Breast epithelium (tissue), 4 donors: ENCODE data around the gene SLX4IP. TPM values are rescaled to one million over a fixed set of nuclear protein-coding genes. Genes with fewer than 3 reads are reported as not detected.

ENCODE experiments used
- DNase-seq, 2 donors: peaks; one replicate each; pipeline ENCODE4 v3.0.0-alpha.2; 2019; ENCODE audit warnings: low spot score in 2 of 2
- H3K27ac ChIP-seq, 2 donors: fragments of 200-600 bp; sonication (generic) in 1 of 2; one replicate each; pipeline ENCODE4 v1.5.1; 2016 to 2019; ENCODE audit warnings: mild to moderate bottlenecking in 1 of 2
- H3K27me3 ChIP-seq, 2 donors: fragments of 200-600 bp; sonication (generic) in 1 of 2; one replicate each; pipeline versions ENCODE4 v1.5.1 to v1.6.0; 2017 to 2019; ENCODE audit warnings: control low read depth in 1 of 2, mild to moderate bottlenecking in 1 of 2
- H3K36me3 ChIP-seq: fragments of 200-600 bp; one replicate; pipeline ENCODE4 v1.5.1; 2019
- H3K4me1 ChIP-seq, 2 donors: fragments of 200-600 bp; sonication (generic); one replicate each; pipeline ENCODE4 v1.5.1; 2016 to 2019; ENCODE audit warnings: control low read depth in 1 of 2
- H3K4me3 ChIP-seq, 3 donors: fragments of 200-600 bp; sonication (generic); 1 replicate in 2 of 3; 2 replicates in 1 of 3; pipeline ENCODE4 v1.5.1; 2016 to 2019; ENCODE audit warnings: mild to moderate bottlenecking in 3 of 3, moderate library complexity in 2 of 3
- H3K9me3 ChIP-seq, 2 donors: fragments of 200-600 bp; sonication (generic) in 1 of 2; one replicate each; pipeline ENCODE4 v1.5.1; 2016 to 2019; ENCODE audit warnings: control low read depth in 1 of 2
- POLR2A ChIP-seq: fragments of 450-650 bp; IDR thresholded peaks from one replicate; pipeline ENCODE4 v1.6.1; 2016; ENCODE audit warnings: antibody characterized with exemption, mild to moderate bottlenecking, moderate library complexity
- POLR2AphosphoS5 ChIP-seq, 3 donors: sonication (generic); formaldehyde crosslinking; IDR thresholded peaks; one replicate each; pipeline ENCODE4 v1.6.1; 2017; ENCODE audit warnings: antibody characterized with exemption in 3 of 3
- intact Hi-C: fragments of 100-400 bp; cut with DNase I; formaldehyde crosslinking; loops from one replicate; pipeline ENCODE4 v1.15.1; 2023; ENCODE audit warnings: low total_unique reads
- total RNA-seq, 3 donors: library from RNA; depleted of rRNA; stranded (reverse); fragments of >200 nt; gene quantifications; one replicate each; pipeline ENCODE4 v1.1.0, GENCODE V29; 2016
- TF ChIP-seq, protein P1 (sequence below), 3 donors: fragments of 450-650 bp; IDR thresholded peaks; one replicate each; pipeline ENCODE4 v1.5.1; 2016 to 2017; ENCODE audit warnings: antibody characterized with exemption in 3 of 3, mild to moderate bottlenecking in 3 of 3, moderate library complexity in 3 of 3

Gene SLX4IP
- total RNA-seq, 3 donors from 2014 or later, result 4.2 to 6.9 (median 5.9) TPM

DNA sequence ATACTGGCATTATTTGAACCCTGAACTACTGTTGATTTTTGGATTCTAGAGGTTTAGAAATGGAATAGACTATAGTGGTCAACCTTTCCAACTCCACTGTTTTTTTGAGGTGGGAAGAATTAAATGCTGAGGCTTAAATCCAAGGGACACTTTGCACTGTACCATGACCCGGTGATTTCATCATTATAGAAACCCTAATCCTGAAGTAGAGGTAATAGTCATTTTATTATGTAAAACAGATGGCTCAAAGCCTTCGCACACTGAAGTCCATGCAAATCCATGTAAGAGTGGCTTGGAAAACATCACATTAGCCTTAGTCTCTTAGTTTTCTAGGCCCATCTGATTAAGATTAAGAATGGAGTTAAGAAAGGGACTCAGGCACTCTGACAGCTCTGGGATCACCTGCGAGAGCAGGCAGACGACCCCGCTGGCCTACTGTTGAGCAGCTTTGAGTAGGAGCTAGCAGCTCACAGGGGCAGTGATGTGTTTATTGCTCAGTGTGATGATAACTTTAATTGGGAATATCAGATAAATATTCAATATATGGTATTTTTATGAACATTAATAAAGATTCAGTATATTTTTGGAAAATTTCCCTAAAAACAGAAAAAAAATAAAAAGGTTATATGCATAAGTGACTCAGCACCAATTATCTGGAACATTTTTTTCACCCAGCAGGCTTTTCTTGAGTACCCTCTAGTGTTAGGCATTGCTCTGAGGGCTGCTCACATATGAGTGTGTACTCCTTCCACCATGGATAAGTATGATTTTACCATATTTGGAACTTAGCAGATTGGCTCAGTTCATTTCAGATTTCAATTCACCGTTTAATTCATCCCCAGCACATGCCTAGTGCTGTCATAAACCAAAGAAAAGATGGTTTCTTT is 13.4 kb downstream of the SLX4IP start:
- TF ChIP-seq POLR2A (no peak), POLR2AphosphoS5 (IDR thresholded peaks at IDR 0.05) (no peak)
- TF ChIP-seq, protein P1, sequence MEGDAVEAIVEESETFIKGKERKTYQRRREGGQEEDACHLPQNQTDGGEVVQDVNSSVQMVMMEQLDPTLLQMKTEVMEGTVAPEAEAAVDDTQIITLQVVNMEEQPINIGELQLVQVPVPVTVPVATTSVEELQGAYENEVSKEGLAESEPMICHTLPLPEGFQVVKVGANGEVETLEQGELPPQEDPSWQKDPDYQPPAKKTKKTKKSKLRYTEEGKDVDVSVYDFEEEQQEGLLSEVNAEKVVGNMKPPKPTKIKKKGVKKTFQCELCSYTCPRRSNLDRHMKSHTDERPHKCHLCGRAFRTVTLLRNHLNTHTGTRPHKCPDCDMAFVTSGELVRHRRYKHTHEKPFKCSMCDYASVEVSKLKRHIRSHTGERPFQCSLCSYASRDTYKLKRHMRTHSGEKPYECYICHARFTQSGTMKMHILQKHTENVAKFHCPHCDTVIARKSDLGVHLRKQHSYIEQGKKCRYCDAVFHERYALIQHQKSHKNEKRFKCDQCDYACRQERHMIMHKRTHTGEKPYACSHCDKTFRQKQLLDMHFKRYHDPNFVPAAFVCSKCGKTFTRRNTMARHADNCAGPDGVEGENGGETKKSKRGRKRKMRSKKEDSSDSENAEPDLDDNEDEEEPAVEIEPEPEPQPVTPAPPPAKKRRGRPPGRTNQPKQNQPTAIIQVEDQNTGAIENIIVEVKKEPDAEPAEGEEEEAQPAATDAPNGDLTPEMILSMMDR (IDR thresholded peaks at IDR 0.05), result no peak
- no peaks in the 10 kb centered on the region for H3K4me1 ChIP-seq
- intact Hi-C loops, result no loop called here
- DNase-seq, result no peak
- H3K27ac ChIP-seq, result no peak overlapping the region
- H3K36me3 ChIP-seq, result no peaks in the 10 kb centered on the region
- H3K4me3 ChIP-seq, result no peak overlapping the region
- H3K27me3 ChIP-seq, result no peaks in the 10 kb centered on the region
- no peaks in the 10 kb centered on the region for H3K9me3 ChIP-seq

DNA sequence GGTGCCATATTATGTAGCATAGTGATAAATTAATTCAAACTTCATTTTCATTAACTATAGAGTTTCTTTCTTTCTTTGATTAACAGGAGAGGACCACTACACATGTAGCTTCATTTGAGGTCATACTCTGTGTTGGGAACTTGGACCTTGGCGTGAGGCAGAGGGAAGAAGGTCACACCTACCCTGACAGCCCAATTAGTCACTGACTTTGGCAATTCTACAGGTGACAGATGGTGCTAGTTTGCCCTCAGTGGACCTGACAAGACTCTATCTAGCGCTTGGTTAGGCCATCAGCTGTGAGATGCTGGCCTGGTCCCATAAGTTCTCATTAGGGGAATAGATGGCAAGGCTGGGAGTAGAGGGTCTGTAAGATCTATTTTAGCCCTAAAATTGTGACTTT is 14.2 kb downstream of the SLX4IP start:
- TF ChIP-seq, protein P1 (IDR thresholded peaks at IDR 0.05), result no peak
- TF ChIP-seq POLR2AphosphoS5 (IDR thresholded peaks at IDR 0.05) (no peak), POLR2A (no peak)
- Histone ChIP-seq H3K4me3 (no peak overlapping the region), H3K27me3 (no peaks in the 10 kb centered on the region), H3K9me3 (no peaks in the 10 kb centered on the region), H3K36me3 (no peaks in the 10 kb centered on the region), H3K4me1 (no peaks in the 10 kb centered on the region), H3K27ac (no peak overlapping the region)
- DNase-seq, result no peak
- intact Hi-C loops, result no loop called here

DNA sequence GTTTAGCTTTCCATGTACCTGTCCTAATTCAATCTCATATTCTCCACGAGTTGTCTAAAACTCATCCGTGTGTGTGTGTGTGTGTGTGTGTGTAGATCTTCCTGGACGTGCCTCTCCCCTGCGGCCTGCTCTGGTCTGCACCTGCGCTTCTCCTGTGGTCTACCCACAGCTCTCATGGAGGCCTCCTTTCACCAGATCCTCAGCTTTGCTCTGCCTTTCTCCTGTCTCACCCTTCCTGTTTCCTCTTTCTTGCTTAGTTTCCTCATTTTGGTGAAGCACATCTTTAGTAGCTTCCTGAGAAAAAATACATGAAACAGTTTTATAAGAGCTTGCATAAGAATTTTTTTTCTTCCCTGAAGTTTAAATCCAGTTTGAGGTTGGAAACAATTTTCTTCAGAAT is 18.1 kb downstream of the SLX4IP start:
- no peak for TF ChIP-seq POLR2A
- no peak for TF ChIP-seq POLR2AphosphoS5 (IDR thresholded peaks at IDR 0.05)
- TF ChIP-seq, protein P1 (IDR thresholded peaks at IDR 0.05), result no peak
- DNase-seq, result no peak
- no peaks in the 10 kb centered on the region for H3K36me3 ChIP-seq
- H3K9me3 ChIP-seq, result no peaks in the 10 kb centered on the region
- intact Hi-C loops, result no loop called here
- no peak overlapping the region for H3K4me3 ChIP-seq
- no peaks in the 10 kb centered on the region for H3K4me1 ChIP-seq
- no peaks in the 10 kb centered on the region for H3K27me3 ChIP-seq
- H3K27ac ChIP-seq, result no peak overlapping the region

DNA sequence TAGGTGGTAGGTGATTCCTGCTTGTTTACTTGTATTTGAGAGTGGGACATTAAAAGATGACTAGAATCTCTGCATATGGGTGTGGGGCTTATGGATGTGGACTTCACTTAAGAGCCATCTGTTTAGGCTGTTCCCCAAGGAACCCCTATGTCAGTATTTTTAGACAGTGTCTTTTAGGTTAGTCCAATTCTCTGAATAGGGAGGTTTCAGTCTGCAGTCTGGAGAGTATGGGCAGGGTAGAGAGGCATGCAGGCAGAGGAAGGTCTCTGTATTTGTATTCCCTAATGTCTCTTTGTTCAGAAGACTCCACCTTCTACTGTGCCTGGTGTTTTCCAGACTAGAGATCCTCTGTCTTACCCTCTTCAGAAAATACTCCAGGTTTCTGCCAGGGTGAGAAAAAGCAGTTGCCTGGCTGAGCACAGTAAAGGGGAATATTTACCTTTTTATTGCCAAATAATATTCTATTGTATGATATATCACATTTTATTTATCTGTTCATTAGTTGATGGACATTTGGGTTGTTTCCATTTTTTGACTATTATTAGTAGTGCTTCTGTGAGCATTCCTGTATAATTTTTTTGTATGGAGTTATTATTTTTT is 19.1 kb downstream of the SLX4IP start:
- H3K9me3 ChIP-seq, result no peaks in the 10 kb centered on the region
- TF ChIP-seq POLR2A (no peak), POLR2AphosphoS5 (IDR thresholded peaks at IDR 0.05) (no peak)
- TF ChIP-seq, protein P1 (IDR thresholded peaks at IDR 0.05), result no peak
- intact Hi-C loops, result no loop called here
- H3K27me3 ChIP-seq, result no peaks in the 10 kb centered on the region
- H3K4me1 ChIP-seq, result no peaks in the 10 kb centered on the region
- no peak overlapping the region for H3K4me3 ChIP-seq
- no peak overlapping the region for H3K27ac ChIP-seq
- no peak for DNase-seq
- H3K36me3 ChIP-seq, result no peaks in the 10 kb centered on the region

DNA sequence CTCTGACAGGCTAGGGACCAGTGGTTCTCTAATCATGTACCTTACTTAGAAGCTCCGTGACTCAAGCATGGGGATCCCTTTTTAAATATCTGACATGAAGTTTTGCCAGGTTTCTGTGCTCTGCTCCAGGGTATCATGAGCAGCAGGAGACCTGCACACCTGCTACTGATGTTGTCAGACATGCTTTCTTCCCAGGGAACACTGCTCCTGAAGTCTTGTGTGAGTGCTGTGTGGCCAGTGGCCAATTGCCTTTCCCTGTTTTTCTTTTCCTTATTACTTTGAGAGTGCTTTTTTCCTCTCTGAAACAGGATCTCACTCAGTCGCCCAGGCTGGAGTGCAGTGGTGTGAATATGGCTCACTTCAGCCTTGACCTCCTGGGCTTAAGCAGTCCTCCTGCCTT is 26.4 kb downstream of the SLX4IP start:
- H3K36me3 ChIP-seq, result no peaks in the 10 kb centered on the region
- no peaks in the 10 kb centered on the region for H3K4me1 ChIP-seq
- no peak for DNase-seq
- no peak overlapping the region for H3K27ac ChIP-seq
- H3K9me3 ChIP-seq, result no peaks in the 10 kb centered on the region
- no peak for TF ChIP-seq POLR2A
- intact Hi-C loops, result no loop called here
- no peaks in the 10 kb centered on the region for H3K27me3 ChIP-seq
- no peak overlapping the region for H3K4me3 ChIP-seq
